Epidermal melanocyte (primary cell): ENCODE results near the gene TUBGCP6.
"Not testable (repeated sequence)": the region's sequence is repeated elsewhere in the genome, so short reads cannot be mapped to it uniquely, and the experiment has no call there.

Experiments
- DNase-seq: peaks from one replicate; pipeline ENCODE4 v3.0.0; 2011; ENCODE audit warnings: low spot score; ENCODE audit not compliant: insufficient read length

The TUBGCP6 gene

GRCh38 chr22:50280022-50280707, 35.3 kb upstream of the TUBGCP6 start:
- DNase-seq: no peak

DNA sequence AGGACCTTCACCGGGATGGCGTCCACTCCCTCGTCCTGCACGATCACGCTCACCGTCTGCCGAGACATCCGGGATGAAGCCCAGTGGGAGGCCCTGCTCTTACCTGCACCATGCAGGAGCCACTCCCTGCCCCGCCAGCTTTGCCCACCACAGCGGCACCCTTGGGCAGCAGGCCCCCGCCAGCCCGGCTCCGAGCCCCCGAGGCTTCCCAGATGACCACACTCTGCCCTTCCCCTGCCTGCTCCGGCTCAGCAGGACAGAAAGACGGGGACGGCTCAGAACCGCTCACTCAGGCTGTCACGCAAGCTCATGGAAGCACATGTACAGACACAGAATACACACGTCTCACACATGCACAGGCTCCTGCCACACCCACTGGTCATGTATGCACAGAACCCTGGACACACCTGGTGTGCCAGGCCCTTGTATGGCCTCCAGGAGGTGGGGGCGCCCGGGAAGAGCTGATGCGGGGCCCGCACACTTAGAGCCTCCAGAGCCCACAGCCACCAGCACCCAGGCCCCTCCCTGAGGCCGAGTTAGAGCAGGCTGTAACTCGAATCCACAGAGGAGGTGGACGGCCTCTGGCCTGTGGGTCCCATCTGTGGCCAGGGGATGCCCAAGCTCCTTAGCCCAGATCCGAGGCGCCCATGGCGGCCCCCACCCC, 34.3 kb upstream of the TUBGCP6 start:
- no peak for DNase-seq

GRCh38 chr22:50278461-50278860, 33.6 kb upstream of the TUBGCP6 start:
- no peak for DNase-seq

DNA sequence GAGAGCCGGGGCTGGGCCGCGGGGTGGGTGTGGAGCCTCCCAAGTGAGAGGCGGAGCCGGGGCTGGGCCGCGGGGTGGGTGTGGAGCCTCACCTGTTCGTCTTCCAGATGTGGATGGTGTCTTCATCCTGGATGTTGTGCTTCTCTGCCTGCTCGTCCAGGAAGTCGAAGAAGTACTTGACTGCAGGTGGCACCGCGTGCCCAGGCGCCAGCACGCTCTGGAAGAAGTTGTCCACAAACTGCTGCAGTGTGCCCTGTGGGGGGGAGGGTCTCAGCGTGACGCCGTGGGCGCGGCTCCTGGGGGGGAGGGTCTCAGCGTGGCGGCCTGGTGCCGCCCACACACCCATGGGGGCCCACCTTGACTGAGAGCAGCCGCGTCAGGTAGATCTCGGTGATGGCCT, 32.9 kb upstream of the TUBGCP6 start:
- no peak for DNase-seq

DNA sequence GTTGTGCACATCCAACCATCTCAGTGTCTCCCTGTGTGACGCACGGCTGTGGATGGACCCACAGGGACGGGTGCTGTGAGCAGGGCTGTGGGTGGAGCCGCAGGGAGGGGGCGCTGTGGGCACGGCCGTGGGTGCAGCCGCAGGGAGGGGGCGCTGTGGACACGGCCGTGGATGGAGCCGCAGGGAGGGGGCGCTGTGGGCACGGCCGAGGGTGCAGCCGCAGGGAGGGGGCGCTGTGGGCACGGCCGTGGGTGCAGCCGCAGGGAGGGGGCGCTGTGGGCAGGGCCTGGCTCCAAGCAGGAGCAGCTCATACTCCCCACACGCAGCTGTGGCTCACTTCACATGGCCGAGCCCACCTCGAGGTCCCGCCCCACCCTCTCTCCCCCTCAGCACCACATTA, 31.3 kb upstream of the TUBGCP6 start:
- no peak for DNase-seq

DNA sequence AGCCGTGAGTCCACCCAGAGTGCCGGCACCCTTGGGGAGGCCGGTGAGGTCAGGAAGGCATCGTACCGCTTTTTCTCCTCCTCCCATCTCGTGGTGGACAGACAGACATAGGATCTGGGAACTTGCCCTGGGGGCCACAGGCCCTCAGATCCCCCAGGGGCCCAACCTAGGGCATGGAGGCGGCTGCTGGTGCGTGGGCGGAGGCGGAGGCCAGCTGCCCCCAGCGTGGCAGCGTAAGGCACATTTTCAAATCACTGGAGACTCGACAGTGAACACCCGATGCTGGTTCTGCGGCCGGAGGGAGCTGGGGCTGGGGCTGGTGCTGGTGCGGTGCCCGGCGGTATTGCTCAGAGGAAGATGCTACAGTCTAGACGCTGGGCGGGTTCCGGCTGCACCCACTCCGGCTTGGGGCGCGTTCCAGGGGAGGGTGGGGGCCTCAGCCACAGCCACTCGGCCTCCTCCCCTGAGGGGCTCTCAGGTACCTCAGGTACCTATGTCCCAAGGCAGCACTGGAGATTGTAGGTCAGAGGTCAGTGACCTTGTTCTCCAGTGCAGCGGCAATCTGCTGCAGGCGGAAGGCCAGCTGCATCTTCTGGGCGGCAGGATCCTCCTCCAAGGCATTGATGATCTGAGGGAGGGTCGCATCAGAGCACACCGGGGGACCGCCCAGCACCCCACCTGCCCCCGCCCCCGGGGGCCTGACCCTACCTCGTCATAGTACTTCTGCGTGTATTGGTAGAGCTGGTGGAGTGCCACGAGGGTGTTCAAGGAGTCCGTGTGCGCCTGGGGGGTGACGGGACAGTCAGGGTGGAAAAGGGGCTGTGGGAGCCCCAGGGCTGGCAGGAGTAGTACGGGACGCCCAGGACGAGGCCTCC, 30.6 kb upstream of the TUBGCP6 start:
- DNase-seq: no peak

DNA sequence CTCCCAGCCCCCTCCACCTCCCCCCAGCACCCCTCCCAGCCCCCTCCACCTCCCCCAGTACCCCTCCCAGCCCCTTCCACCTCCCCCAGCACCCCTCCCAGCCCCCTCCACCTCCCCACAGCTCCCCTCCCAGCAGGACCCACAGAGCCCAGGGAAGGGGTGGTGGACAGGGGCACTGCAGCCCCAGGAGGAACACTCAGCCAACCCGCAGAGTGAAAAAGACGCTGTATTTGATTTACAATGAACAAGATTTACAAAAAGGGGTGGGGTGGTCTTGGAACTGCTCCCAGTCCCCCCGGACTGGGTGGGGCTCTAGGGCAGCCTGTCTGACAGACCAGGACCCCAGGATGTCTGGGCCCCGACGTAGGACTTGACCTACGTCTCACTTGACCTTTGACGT, 29.9 kb upstream of the TUBGCP6 start:
- no peak for DNase-seq

- no peak for DNase-seq
Measured at GRCh38 chr22:50274311-50274710, 29.5 kb upstream of the TUBGCP6 start.

DNA sequence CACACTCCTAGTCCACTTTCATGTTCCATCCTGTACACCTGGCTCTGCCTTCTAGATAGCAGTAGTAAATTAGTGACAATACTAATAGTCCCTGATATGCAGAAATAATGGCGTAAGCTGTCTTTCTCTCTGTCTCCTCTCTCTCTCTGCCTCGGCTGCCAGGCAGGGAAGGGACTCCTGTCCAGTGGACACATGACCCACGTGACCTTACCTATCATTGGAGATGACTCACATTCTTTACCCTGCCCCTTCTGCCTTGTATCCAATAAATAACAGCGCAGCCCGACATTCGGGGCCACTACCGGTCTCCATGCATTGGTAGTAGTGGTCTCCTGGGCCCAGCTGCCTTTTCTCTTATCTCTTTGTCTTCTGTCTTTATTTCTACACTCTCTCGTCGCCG, 29.0 kb upstream of the TUBGCP6 start:
- not testable (repeated sequence) for DNase-seq

DNA sequence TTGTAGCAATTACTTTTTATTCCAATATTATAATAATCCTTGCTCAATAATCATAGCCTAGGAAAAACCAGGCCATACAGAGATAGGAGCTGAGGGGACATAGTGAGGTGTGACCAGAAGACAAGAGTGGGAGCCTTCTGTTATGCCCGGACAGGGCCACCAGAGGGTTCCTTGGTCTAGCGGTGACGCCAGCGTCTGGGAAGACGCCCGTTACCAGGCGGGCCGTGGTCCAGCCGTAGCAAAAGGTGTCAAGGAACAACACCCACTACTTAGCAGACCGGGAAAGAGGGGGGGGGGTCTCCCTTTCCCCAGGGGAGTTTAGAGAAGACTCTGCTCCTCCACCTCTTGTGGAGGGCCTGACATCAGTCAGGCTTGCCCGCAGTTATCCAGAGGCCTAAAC, 28.5 kb upstream of the TUBGCP6 start:
- DNase-seq: not testable (repeated sequence)

DNA sequence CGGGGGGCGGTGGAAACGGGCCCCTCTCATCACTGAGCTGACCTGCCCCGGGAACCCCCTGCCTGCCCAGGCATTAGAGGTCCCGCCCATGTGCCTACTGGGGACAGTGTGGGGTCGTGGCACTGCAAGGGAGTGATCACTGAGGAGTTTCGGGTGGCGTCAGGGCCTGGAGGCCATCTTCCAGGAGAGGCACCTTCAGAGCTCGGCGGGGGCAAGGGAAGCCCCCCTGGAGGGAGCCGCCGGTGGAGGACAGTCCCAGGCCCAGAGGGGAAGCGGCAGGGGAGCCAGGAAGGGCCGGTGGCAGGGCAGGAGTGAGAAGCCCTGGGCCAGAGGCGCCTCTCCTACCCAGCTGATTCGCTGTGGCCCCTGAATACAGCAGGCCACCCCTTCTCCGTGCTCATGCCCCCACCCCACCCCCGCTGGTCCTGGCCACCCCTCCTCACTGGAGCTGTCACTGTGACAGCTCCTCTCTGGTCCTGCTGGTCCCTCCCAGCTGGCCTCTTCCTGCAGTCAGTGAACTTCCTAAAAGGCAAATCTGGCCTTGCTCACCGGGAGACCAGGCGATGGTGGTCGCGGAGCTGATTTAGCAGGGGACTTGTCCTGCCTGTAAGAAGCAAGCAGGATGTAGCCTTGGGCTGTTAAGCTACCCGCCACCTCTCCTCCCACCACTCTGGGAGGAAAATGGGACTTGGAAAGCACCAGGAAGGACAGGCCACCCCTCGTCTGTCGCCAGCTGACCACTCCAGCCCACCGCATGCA, 27.4 kb upstream of the TUBGCP6 start:
- no peak for DNase-seq

GRCh38 chr22:50271519-50271970, 26.7 kb upstream of the TUBGCP6 start:
- peak; percentile 55 for DNase-seq

GRCh38 chr22:50270666-50271394, 26.0 kb upstream of the TUBGCP6 start:
- peak; percentile 80 for DNase-seq

DNA sequence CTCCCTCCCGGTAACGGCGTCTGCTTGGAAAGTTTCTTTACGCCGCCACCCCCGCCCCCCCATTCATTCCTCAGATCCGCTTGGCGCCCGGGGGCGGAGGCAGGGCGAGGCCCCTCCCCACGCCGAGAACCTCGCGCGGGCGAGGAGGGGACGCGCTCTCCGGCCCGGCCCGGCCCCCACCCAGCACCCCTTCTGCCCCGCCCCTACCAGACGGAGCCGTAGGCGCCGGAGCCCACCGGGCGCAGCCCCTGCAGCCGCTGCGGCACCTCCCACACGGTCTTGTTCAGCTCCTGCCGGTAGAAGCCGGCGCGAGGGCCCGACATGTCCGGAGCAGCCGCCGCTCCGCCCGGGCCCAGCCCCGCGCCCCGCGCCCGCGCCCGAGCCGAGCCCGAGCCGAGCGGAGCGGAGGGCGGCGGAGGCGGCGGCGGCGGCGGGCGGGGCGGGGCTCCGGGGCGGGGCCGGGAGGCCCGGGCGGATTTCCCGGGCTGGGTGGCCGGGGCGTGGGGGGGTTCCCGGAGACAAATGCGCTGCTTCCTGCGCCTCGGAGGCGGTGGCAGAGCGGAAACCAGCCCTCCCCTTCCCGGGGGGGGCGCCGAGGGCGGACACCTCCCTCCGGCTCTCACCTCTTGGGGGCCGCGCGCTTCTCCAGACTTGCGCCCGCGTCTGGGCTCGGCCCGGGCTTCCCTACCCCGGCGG, 25.3 kb upstream of the TUBGCP6 start, which contains the start of gene MAPK11:
Gene MAPK11 (minus strand): TSS at position 411 of the 696 bp plus-strand sequence. CDS start 88 bp downstream, at position 323.
- no peak for DNase-seq

- no peak for DNase-seq
Measured at GRCh38 chr22:50269573-50269969, 24.7 kb upstream of the TUBGCP6 start.

GRCh38 chr22:50268655-50269113, 23.9 kb upstream of the TUBGCP6 start:
- DNase-seq: no peak

DNA sequence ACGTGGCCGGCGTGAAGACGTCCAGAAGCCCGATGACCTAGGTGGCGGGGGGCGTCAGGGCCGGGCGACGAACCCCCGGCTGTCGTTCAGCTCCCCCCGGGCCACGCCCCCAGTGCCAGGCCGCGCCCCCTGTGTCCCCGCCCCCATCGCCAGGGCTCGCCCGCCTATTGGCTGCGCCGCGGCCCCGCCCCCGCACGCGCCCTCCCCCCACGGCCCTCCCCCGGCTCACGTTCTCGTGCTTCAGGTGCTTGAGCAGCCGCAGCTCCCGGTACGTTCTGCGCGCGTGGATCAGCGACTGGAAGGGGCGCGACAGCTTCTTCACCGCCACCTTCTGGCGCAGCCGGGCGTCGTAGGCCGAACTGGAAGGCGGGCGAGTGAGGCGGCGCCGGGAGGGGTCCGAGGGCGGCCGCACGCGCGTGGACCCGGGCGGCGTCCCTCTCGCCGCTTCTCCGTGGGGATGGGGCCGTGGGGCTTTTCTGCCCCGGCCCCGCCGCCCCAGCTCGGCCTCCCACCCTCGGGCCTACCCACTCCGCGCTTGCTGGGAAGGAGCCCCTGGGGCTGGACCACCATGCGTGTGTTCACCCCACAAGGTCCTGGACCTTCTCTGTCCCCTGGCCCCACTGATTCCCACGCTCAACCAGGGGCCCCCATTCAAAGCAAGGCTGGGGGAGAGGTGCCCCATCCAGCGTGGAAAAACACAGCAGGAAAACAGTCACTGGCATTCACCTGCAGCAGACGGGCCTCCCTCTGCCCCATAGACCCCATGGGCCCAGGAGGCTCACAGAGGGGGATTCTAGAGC, 23.0 kb upstream of the TUBGCP6 start:
- peak; percentile 87 for DNase-seq

DNA sequence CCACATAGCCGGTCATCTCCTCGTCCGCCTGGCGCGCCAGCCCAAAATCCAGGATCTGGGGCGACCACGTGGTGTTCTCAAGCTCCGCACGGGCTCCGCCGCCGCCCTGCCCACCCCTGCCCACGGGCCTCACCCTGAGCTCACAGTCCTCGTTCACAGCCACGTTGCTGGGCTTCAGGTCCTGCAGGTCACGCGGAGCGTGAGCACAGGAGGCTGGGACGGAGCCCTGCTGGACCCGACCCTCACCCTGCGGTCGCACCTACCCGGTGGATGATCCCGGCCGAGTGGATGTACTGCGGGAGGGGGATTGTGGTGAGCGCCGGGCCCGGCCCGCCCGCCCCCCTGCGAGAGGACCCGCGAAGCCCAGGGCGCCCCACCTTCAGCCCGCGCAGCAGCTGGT, 22.2 kb upstream of the TUBGCP6 start:
- DNase-seq: no peak
